Measurements from ENCODE around the gene STRIP2. TPM values are rescaled to one million over a fixed set of nuclear protein-coding genes. Genes with fewer than 3 reads are reported as not detected.

Gene STRIP2
- total and polyA plus RNA-seq, 9 of the 15 experiments (the other 6 are each of a cell fraction or from before 2014, with no cell fraction given): 10.1 to 81.8 (median 42.3) TPM

DNA sequence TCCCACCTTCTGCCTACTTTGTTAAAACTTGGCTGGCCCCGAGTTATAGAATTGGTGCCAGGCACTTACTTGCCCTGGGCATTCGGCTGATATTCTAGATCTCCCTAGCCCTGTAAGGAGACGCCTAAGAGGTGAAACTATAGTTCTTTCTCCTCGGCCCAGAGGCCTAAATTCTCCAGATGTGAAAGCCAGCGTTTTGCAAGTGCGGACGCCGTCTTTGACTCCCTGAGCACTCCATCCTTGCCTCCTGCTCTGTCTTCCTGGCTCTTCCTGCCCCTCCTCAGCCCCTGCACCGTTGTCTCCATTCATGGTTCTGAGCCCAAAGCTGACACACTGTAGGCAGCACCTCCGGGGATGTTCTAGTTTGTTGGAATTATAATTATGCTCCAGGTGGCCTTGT lies 79.3 kb downstream of the STRIP2 start:
- in situ Hi-C loops (cut with MboI): no loop called here
- CTCF ChIA-PET (ENCODE audit: low intra/inter-chr PET ratio): no interaction called here
- intact Hi-C loops (cut with micrococcal nuclease): no loop called here

More for the DNA sequence above, 79.3 kb downstream of the STRIP2 start:
- H3K9ac ChIP-seq (ENCODE audit: insufficient read depth in 1 of 2, low read depth in 2 of 2, low read length in 2 of 2): no peak overlapping the region
- DNase-seq (ENCODE audit: extremely low read depth in 1 of 4, low spot score in 3 of 4) (no peak), FAIRE-seq (no peak), ATAC-seq (no peak)
- no peaks in the 10 kb centered on the region for H3K36me3 ChIP-seq (ENCODE audit: control insufficient read depth, insufficient read depth, low read length)
- 0 out of 2 replicates have a peak, but pooled peaks cover 2% of the 10 kb centered on the region for H3K9me3 ChIP-seq (replicated peaks; ENCODE audit: control insufficient read depth, insufficient read depth, low read depth, low read length)
- H3K27ac ChIP-seq (ENCODE audit: extremely low read depth, low read depth, low read length): no peak overlapping the region
- no peaks in the 10 kb centered on the region for H4K20me1 ChIP-seq (replicated peaks; ENCODE audit: control insufficient read depth, insufficient read depth, low read length)
- TF ChIP-seq ZFP36 (IDR thresholded peaks at IDR 0.05; ENCODE audit: low read depth, low read length, partially characterized antibody): no peak
- TF ChIP-seq RBM34 (IDR thresholded peaks at IDR 0.05; ENCODE audit: borderline replicate concordance, insufficient read depth, low read length): no peak
- TF ChIP-seq ZNF143 (CRISPR knock-in tag; IDR thresholded peaks at IDR 0.05): 0 out of 2 replicates have a peak, but pooled peaks have one; percentile 4
- no peak for TF ChIP-seq TAF9B (IDR thresholded peaks at IDR 0.05; ENCODE audit: partially characterized antibody)
- TF ChIP-seq ZFPM2 (CRISPR knock-in tag; IDR thresholded peaks at IDR 0.05): no peak
- TF ChIP-seq ZNF384 (IDR thresholded peaks at IDR 0.05; ENCODE audit: low read depth, low read length): no peak
- TF ChIP-seq RB1 (IDR thresholded peaks at IDR 0.05; ENCODE audit: low read depth): no peak
- TF ChIP-seq, protein P1, sequence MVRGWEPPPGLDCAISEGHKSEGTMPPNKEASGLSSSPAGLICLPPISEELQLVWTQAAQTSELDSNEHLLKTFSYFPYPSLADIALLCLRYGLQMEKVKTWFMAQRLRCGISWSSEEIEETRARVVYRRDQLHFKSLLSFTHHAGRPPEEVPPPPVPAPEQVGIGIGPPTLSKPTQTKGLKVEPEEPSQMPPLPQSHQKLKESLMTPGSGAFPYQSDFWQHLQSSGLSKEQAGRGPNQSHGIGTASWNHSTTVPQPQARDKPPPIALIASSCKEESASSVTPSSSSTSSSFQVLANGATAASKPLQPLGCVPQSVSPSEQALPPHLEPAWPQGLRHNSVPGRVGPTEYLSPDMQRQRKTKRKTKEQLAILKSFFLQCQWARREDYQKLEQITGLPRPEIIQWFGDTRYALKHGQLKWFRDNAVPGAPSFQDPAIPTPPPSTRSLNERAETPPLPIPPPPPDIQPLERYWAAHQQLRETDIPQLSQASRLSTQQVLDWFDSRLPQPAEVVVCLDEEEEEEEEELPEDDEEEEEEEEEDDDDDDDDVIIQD (CRISPR knock-in tag; IDR thresholded peaks at IDR 0.05): no peak
- TF ChIP-seq, protein P2, sequence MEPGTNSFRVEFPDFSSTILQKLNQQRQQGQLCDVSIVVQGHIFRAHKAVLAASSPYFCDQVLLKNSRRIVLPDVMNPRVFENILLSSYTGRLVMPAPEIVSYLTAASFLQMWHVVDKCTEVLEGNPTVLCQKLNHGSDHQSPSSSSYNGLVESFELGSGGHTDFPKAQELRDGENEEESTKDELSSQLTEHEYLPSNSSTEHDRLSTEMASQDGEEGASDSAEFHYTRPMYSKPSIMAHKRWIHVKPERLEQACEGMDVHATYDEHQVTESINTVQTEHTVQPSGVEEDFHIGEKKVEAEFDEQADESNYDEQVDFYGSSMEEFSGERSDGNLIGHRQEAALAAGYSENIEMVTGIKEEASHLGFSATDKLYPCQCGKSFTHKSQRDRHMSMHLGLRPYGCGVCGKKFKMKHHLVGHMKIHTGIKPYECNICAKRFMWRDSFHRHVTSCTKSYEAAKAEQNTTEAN (CRISPR knock-in tag; IDR thresholded peaks at IDR 0.05): no peak
- H3K79me2 ChIP-seq (ENCODE audit: control insufficient read depth, insufficient read depth, low read length): no peaks in the 10 kb centered on the region
- H2AFZ ChIP-seq (ENCODE audit: low read depth, low read length): no peak overlapping the region
- H3K27me3 ChIP-seq (ENCODE audit: control insufficient read depth in 2 of 2, insufficient read depth in 2 of 2, low read length in 2 of 2): peaks cover 34 to 55% of the 10 kb centered on the region in 2 experiments
- BruUV-seq (replicated peaks): no TSS peak
- no peaks in the 10 kb centered on the region for H3K4me1 ChIP-seq (replicated peaks in 1 of 2; ENCODE audit: control insufficient read depth in 2 of 2, insufficient read depth in 2 of 2, low read length in 2 of 2)
- no peak overlapping the region for H3K4me2 ChIP-seq (ENCODE audit: insufficient read depth, low read length)
- POLR2A ChIA-PET: interaction anchor here (0.9 to 1.1 kb wide), 3 partner anchors 9 to 98 kb away, joined by 3 to 4 read pairs (median 3); partner anchors contain the start of gene NRF1
- H3K9me1 ChIP-seq (ENCODE audit: control insufficient read depth, insufficient read depth, low read length): no peaks in the 10 kb centered on the region
- WGBS (ENCODE audit: insufficient coverage, low coverage, missing lambda C conversion rate): 12% methylated on average over 10 of the region's 10 CpGs
- H3K4me3 ChIP-seq: no peak overlapping the region

Measured in K562 (cell line).